ENCODE measurements around the gene IL5. TPM values are rescaled to one million over a fixed set of nuclear protein-coding genes. Genes with fewer than 3 reads are reported as not detected.
"Not testable (repeated sequence)": the region's sequence is repeated elsewhere in the genome, so short reads cannot be mapped to it uniquely, and the experiment has no call there.

IL5 gene
- total RNA-seq, 4 donors from 2014 or later, result not detected

DNA sequence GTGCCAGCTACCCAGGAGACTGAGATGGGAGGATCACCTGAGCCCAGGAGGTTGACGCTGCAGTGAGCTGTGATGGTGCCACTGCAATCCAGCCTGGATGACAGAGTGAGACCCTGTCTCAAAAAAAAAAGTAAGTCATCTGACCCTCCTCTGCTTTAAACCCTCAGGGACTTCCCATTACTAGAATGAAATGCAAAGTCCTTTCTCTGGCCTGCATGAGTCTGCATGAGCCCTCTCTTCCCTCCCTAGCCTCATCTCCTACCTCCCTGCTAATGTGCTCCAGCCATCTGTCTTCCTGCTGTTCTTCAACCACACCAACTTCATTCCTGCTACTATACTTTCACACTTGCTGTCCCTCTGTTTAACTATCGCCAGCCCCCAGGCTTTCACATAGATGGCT lies 15.3 kb downstream of the IL5 start:
- no peak overlapping the region for H3K4me3 ChIP-seq (ENCODE audit: low read depth, poor library complexity, severe bottlenecking)
- TF ChIP-seq, protein P1, sequence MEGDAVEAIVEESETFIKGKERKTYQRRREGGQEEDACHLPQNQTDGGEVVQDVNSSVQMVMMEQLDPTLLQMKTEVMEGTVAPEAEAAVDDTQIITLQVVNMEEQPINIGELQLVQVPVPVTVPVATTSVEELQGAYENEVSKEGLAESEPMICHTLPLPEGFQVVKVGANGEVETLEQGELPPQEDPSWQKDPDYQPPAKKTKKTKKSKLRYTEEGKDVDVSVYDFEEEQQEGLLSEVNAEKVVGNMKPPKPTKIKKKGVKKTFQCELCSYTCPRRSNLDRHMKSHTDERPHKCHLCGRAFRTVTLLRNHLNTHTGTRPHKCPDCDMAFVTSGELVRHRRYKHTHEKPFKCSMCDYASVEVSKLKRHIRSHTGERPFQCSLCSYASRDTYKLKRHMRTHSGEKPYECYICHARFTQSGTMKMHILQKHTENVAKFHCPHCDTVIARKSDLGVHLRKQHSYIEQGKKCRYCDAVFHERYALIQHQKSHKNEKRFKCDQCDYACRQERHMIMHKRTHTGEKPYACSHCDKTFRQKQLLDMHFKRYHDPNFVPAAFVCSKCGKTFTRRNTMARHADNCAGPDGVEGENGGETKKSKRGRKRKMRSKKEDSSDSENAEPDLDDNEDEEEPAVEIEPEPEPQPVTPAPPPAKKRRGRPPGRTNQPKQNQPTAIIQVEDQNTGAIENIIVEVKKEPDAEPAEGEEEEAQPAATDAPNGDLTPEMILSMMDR (IDR thresholded peaks at IDR 0.05), result no peak
- TF ChIP-seq POLR2A (IDR thresholded peaks at IDR 0.05), result no peak
- no peak for DNase-seq (ENCODE audit: low spot score in 2 of 2)
- intact Hi-C loops (cut with DNase I; ENCODE audit: low total_unique reads), result loop anchor here (10.0 kb wide), 1 partner anchor 287 kb away; the partner anchor contains the start of gene SOWAHA
- 96 to 99% methylated on average over 2 of the region's 2 CpGs for WGBS, 2 donors

DNA sequence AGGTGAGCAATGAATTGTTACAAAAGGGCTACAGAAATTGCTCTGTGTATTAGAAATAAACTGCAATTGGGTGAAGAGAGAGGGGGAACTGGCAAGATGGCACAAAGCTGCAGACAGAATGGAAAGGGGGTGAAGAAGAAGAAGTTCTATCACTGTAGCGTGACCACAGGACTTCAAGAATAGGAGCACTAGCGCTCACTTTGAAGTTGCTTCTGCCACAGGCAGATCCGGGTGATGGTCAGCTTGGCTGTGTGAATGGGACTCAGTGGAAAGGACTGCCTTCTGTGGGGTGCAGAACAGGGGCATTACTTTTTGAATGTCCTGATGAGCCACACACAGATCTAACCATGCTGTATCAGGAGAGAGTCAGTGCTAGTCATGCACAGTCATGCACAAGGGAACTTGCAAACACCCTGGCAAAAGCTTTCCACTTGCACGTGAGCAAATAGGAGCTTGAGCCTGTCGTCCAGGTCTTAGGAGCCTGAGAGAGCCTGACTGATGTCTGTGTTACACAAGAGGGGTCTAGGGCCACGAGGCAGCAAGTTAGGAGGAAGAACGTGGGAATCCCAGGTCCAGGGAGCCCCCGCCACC lies 16.3 kb downstream of the IL5 start:
- WGBS, 2 donors, result 66 to 69% methylated on average over 8 of the region's 8 CpGs
- DNase-seq (ENCODE audit: low spot score in 2 of 2), result no peak
- TF ChIP-seq POLR2A (IDR thresholded peaks at IDR 0.05), result no peak
- TF ChIP-seq, protein P1 (IDR thresholded peaks at IDR 0.05), result no peak
- intact Hi-C loops (cut with DNase I; ENCODE audit: low total_unique reads), result loop anchor here (10.0 kb wide), 1 partner anchor 288 kb away; the partner anchor contains the start of gene SOWAHA
- no peak overlapping the region for H3K4me3 ChIP-seq (ENCODE audit: low read depth, poor library complexity, severe bottlenecking)

DNA sequence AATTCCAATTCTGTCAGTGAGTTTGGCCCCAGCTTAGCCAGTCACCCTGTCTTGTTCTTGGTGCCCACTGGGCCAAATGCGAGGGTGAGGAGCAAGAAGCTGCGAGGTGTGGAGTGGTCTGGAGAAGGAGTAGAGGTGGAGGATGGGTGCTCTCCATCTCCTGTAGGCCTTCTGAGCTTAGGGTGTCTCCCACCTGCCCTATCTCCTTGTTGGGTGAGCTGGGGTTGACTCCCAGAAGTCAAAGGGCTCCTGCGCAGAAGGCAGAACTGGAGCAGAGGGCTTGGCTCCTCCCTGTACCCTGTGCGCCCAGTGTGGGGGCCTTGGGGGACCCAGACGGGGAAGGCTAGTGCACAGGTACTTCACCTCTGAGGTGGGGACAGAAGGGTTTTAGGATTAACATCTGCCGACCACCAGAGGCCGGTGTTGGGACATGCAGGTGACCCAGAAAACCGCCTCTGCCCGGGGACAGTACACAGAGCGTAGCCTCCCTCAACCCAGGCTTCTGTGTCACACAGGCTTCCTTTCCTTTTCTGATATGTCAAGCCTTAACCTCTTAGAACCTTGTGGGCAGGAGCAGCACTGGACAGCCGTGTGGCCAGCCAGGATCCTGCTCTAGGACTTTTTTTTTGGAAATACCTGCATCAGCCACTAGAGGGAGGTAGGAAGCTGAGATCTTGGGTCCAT lies 16.9 kb downstream of the IL5 start:
- H3K4me3 ChIP-seq (ENCODE audit: low read depth, poor library complexity, severe bottlenecking), result no peak overlapping the region
- TF ChIP-seq, protein P1 (IDR thresholded peaks at IDR 0.05), result peak in 1 of 3 donors; percentile 35
- TF ChIP-seq POLR2A (IDR thresholded peaks at IDR 0.05), result no peak
- intact Hi-C loops (cut with DNase I; ENCODE audit: low total_unique reads), result loop anchor here (10.0 kb wide), 1 partner anchor 288 kb away; the partner anchor contains the start of gene SOWAHA
- 46 to 47% methylated on average over 11 of the region's 11 CpGs for WGBS, 2 donors
- DNase-seq (ENCODE audit: low spot score in 2 of 2), result peak in 1 of 2 donors; percentile 24

DNA sequence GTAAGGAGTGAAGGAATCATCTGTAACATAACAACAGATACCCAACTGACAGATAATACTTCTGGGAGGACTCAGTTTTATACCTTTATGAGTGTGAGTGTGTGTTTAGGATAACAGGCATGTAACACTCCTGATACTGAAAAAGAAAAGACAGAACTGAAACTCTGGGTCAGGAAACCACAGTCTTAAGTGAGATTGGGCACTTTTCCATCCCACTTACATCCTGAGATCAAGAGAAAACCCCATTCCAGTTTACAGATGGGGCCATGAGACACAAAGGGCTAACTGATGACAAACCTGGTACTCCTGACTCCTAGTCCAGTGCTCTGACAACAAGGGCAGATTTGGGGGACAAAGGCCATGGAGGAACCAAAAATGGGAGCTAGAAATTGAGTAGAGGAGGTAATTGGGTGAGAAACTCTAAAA lies 18.0 kb downstream of the IL5 start:
- intact Hi-C loops (cut with DNase I; ENCODE audit: low total_unique reads), result loop anchor here (10.0 kb wide), 1 partner anchor 289 kb away; the partner anchor contains the start of gene SOWAHA
- DNase-seq (ENCODE audit: low spot score in 2 of 2), result no peak
- TF ChIP-seq, protein P1 (IDR thresholded peaks at IDR 0.05), result no peak
- TF ChIP-seq POLR2A (IDR thresholded peaks at IDR 0.05), result no peak
- H3K4me3 ChIP-seq (ENCODE audit: low read depth, poor library complexity, severe bottlenecking), result no peak overlapping the region

DNA sequence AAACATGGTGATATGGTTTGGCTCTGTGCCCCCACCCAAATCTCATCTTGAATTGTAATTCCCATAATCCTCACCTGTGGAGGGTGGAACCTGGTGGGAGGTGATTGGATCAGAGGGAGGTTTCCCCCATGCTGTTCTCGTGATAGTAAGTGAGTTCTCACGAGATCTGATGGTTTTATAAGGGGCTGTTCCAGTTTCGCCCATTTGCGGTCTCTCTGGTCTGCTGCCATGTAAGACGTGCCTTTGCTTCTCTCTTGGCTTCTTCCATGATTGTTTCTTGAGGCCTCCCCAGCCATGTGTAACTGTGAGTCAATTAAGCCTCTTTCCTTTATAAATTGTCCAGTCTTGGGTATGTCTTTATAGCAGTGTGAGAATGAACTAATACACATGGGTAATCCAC lies 18.4 kb downstream of the IL5 start:
- not testable (repeated sequence) for DNase-seq (ENCODE audit: low spot score in 2 of 2); H3K4me3 ChIP-seq (ENCODE audit: low read depth, poor library complexity, severe bottlenecking)
- 80 to 83% methylated on average over 5 of the region's 5 CpGs for WGBS, 2 donors
- intact Hi-C loops (cut with DNase I; ENCODE audit: low total_unique reads), result loop anchor here (10.0 kb wide), 1 partner anchor 290 kb away; the partner anchor contains the start of gene SOWAHA

DNA sequence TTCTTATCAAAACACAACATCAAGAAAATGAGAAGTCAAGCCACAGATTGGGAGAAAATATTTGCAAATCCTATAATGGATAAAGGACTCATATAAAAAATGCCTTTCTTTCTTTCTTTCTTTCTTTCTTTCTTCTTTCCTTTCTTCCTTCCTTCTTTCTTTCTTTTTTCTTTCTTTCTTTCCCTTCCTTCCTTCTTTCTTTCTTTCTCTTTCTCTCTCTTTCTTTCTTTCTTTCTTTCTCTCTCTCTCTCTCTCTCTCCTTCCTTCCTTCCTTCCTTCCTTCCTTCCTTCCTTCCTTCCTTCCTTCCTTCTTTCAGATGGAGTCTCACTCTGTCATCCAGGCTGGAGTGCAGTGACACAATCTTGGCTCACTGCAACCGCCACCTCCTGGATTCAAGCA lies 21.3 kb downstream of the IL5 start:
- WGBS, 2 donors, result 100% methylated on average over 1 of the region's 1 CpG
- not testable (repeated sequence) for DNase-seq (ENCODE audit: low spot score in 2 of 2); H3K4me3 ChIP-seq (ENCODE audit: low read depth, poor library complexity, severe bottlenecking)
- intact Hi-C loops (cut with DNase I; ENCODE audit: low total_unique reads), result loop anchor here (10.0 kb wide), 1 partner anchor 293 kb away; the partner anchor contains the start of gene SOWAHA

DNA sequence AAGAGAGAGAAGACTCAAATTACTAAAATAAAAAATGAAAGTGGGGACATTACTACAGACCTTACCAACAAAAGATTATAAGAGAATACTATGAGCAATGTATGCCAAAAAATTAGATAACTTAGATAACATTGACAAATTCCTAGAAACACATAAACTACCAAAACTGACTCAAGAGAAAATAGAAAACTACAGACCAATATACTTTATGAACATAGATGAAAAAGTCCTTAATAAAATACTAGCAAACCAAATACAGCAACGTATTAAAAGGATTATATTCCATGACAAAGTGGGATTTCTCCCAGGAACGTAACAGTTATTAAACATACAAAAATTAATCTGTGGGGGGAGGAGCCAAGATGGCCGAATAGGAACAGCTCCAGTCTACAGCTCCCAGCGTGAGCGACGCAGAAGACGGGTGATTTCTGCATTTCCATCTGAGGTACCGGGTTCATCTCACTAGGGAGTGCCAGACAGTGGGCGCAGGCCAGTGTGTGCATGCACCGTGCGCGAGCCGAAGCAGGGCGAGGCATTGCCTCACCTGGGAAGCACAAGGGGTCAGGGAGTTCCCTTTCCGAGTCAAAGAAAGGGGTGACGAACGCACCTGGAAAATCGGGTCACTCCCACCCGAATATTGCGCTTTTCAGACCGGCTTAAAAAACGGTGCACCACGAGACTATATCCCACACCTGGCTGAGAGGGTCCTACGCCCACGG lies 29.5 kb downstream of the IL5 start:
- 90 to 95% methylated on average over 20 to 23 of the region's 25 CpGs for WGBS, 2 donors
- H3K4me3 ChIP-seq (ENCODE audit: low read depth, poor library complexity, severe bottlenecking); intact Hi-C loops (cut with DNase I; ENCODE audit: low total_unique reads); DNase-seq (ENCODE audit: low spot score in 2 of 2): not testable (repeated sequence)
